GM20431 (cell line): ENCODE results near the gene PSMG4.

Experiments used
- in situ Hi-C: fragments of 300-500 bp; cut with MseI, MboI; formaldehyde crosslinking; loops from one replicate; pipeline ENCODE4 v1.15.0; 2020; ENCODE audit warnings: low sequenced_read_pairs; ENCODE audit not compliant: unreplicated experiment

Gene PSMG4

DNA sequence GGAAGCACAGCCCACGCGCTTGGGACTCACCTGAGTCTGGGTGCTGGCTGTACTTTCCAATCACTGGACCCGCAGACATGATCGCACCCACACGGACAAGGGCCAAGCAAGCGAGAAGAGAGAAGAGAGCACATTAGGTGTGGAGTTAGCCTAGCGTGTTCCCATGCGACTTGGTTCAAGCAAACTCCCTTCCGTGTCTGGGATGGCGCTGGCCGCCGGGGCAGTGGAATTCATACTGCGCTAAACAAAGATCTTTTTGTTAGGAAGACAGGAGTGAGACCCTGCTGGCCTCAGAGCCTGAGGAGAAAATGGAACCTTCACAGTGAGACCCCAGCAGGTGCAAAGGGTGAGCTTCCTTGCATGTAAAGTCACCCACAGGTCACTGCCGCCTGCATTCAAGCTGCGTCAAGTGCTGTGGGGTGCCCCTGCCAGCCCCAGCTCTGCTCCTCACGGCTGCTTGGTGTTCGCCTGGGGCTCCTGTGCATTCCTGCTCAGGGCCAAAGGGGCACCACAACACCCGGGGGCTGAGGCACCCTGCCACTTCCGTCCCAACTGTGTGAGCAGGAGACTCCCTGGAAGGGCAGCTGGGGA, 26.4 kb downstream of the PSMG4 start:
- in situ Hi-C loops: loop anchor here (10.0 to 25.0 kb wide), 3 partner anchors 110 to 702 kb away; no protein-coding TSS in a partner anchor

DNA sequence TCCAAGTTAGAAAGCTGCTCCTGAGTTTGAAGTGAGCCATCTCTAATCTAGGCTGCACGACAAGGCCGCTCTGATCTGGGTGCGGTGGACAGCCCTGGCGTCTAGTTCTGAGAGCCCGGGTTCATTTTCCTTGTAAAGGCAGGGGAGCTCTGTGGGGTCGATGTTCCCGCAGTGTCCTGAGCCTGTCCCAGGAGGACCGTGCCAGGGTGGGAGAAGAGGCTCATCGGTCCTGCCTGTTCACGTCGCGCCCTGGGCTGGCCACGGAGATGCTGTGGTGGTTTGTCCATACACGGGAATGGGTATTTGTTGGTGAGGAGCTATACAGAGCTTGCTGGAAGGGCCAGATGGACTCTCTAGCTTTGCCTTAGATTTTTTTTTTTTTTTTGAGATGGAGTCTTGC, 27.0 kb downstream of the PSMG4 start:
- in situ Hi-C loops: loop anchor here (10.0 to 25.0 kb wide), 3 partner anchors 109 to 702 kb away; no protein-coding TSS in a partner anchor

DNA sequence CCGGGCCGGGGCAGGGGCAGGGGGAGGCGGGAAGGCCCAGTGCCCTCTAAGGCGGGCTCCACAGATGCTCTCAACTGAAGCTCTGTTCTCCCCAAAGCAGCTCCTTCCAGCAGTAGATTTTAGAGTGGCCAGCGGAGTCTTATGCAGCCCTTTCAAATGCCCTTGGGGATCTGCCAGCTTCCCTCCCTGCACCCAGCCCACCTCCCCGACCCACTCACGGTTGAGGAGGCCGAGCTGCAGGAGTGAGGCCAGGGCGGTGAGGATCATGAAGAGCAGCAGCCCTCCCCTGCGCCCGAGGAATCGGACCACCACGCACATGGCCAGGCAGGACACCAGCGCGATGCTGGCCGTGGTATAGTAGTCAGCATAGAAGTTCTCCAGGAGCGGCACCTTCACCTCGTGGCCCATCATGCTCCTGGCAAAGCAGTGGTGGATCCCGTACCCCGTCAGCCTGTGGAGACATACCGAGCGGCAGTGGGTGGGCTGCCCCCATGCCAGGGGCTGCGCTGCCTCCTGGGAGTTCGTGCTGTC, 28.0 kb downstream of the PSMG4 start:
- in situ Hi-C loops: loop anchor here (10.0 to 25.0 kb wide), 3 partner anchors 108 to 701 kb away; no protein-coding TSS in a partner anchor

DNA sequence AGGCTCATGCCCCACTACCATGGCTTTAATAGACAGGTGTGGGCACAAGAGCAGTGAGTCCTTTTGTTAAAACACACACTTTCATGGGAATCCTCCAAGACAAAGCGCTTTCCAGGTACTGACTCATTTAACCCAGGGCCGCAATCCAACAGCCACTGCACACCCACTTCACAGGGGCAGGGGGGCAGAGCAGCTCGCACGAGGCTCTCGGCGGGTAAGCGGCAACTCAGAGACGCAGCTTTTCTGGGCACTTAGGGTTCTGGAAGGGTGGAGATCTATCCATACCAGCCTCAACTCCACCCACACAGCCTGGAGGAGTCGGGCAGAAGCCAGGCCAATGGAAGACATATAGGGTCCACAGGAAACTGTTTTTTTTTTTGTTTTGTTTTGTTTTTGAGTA, 28.6 kb downstream of the PSMG4 start:
- in situ Hi-C loops: loop anchor here (10.0 to 25.0 kb wide), 3 partner anchors 107 to 700 kb away; no protein-coding TSS in a partner anchor

DNA sequence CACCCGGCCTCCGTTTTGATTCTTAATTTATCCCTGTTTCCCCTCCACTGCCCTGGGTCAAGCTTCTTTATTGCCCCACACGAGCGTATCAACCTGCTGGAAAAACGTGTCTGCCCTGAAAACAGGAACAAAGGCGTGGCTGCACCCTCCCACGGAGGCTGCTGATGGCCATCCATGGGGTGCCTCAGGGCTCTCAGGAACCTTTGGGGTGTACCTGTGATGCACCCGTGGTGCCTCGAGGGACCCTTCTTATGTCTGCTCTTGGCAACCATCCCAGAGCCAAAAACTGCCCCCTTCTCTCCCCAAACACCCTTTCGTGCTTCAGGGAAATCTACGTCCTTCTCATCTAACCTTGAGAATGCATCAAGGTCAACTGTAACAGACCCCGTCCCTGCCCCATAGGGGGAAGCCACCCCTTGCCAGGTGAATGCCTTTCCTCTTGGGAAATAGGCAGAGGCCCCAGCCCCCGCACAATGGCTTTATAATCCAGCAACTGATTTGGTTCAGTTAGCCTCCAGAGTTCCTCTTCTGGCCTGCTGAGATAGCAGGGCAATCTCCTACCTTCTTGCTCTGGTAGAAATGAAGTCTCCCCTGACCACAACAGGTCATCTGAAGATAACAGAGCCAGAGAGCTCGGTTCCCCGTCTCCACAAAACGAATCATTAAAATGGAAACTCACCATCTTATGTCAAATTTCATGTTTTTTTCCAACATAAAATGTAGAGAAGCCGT, 29.4 kb downstream of the PSMG4 start:
- in situ Hi-C loops: loop anchor here (10.0 to 25.0 kb wide), 3 partner anchors 107 to 699 kb away; no protein-coding TSS in a partner anchor

DNA sequence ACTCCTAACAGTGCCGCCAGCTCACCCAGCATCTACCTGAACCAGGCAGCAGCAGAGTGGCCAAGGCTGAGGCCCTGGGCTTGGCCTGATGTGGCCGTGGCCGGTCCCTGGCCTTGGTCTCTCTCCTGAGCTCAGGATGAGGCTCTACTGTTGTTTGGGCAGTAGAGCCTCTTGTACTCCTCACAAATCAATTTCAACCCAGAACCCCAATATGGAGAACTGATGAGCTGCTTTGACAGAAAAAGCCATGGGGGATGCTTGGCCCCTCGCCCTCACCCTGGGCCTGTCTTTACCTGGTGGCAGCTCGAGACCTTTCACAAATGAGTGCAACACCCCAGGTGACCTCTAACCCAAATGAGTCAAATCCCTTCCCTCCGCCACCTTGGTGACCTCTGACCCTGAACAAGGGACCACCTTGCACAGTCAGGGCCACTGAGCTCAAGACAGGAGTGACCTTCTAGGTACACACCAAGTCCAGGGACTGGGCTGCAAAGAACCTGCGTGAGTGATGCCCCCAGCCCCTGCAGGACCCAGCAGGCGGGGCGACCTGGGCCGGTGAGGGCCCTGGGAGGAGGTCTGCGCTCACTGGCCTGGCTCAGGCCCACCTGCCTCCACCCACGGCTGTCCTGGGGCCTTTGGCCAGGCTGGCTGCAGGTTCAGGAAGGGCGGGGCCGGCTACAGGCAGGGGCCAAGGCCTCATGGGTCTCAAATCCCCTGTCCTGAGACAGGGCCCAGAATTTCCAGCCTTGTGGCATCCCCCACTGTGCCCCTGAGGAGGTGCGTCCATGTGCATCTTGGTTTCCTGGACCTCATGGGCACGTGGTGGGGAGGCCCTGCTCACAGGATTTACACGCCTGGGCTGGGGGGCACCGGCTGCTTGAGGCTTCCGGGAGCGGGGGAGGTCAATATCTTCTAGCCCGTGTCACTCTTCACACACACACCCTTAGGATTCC, 30.2 kb downstream of the PSMG4 start:
- in situ Hi-C loops: loop anchor here (10.0 to 25.0 kb wide), 3 partner anchors 106 to 698 kb away; no protein-coding TSS in a partner anchor

DNA sequence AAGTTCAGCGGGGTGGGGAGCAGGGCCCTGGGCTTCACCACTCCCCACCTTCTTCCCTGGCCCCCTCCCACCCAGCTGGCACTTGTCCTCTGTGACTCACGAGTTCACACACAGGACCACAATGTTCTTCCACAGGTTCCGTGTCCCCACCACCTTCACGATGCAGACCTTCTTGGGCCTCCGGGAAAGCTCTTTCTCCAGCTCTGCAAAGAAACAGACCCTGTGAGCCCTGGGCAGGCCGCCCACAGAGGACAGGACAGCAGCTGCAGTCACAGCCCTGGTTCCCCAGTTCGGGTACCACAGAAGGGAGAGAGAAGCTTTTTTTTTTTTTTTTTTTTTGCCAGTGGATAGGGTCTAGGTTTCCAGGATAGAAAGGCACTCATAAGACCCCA, 30.9 kb downstream of the PSMG4 start:
- in situ Hi-C loops: loop anchor here (10.0 to 25.0 kb wide), 3 partner anchors 105 to 698 kb away; no protein-coding TSS in a partner anchor

DNA sequence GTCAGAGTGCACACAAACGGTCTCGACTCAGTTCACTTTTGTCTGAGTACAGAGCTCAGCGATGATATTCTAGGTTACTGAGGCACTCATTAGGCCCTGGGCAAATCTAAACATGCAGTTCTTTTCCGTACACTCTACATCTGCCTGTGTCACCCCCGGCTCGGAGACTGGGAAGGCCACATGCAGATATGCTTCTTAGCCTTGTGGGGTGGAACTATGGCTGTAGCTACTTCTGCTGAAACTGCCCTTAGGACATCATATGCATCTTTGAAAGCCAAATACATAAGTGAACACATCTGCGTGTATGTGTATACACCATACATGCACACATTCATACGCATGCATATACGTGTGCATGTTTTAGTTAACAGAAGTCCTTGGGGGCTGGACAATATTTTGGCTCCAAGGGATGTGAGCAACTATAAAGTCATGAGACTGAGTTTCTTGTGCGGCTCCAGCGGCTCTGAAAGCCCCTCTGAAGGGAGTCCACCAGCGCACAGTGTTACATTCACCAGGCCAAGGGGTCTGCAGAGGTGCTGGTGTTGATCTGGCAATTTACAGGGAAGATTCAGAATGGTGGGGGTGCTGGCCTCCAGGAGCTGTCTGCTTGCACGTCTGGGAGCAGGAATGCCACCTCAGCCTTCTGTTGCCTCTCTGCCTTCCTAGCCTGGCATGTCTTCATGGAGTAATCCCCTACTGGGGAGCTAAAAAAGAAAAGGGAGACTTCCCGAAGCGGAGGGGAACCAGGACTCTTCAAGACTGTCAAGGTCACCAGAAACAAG, 31.6 kb downstream of the PSMG4 start:
- in situ Hi-C loops: loop anchor here (25.0 kb wide), 1 partner anchor 697 kb away; no protein-coding TSS in a partner anchor

DNA sequence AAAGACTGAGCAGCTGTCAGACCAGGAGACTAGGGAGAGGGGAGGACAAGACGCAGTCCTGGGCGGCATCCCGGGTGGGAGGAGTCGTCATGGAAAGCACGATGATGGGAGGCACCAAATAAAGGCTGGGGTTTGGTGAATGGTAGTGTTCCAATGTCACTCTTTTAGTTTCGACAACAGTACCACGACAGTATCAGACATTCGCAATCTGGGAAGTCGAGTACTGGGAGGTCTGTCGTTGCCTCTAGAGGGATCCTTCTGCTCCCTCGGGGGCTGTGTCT, 32.1 kb downstream of the PSMG4 start:
- in situ Hi-C loops: loop anchor here (25.0 kb wide), 1 partner anchor 696 kb away; no protein-coding TSS in a partner anchor

DNA sequence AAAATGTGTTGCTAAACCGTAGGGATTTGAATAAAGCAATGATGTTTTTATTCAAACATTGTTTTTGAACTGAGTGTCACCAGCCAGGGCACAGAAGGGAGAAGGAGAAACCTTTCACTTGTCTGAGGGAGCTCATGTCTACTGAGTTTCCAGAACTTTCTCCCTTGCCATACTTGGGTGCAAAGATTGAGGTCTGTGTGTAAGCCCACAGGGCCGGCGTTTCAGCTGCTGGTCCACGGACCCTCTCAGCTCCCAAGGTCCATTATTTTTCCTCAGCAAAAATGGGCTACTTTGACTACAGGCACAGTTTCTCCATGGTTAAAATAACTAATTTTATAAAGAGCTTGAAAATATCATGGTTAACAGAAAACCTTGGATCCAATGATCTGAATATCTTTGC, 32.6 kb downstream of the PSMG4 start:
- in situ Hi-C loops: loop anchor here (25.0 kb wide), 1 partner anchor 696 kb away; no protein-coding TSS in a partner anchor

DNA sequence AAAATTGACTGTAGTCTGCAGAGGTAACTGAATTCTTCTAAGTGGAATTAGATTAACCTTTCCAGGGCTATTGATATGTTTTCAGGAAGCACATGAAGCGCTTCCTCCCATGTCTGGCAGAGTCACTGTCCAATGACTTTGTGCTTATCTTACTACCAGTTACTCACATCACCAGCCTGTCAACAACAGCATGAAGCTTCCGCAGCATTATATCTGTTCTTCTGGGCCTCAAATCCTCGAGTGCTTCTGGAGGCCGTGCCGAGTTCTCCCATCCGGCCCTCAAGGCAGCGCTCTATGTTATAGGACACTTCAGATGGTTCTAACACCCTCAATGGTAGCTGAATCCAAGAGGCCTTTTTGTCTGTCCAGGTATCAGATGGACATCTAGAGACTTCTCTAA, 33.2 kb downstream of the PSMG4 start:
- in situ Hi-C loops: loop anchor here (25.0 kb wide), 1 partner anchor 695 kb away; no protein-coding TSS in a partner anchor

DNA sequence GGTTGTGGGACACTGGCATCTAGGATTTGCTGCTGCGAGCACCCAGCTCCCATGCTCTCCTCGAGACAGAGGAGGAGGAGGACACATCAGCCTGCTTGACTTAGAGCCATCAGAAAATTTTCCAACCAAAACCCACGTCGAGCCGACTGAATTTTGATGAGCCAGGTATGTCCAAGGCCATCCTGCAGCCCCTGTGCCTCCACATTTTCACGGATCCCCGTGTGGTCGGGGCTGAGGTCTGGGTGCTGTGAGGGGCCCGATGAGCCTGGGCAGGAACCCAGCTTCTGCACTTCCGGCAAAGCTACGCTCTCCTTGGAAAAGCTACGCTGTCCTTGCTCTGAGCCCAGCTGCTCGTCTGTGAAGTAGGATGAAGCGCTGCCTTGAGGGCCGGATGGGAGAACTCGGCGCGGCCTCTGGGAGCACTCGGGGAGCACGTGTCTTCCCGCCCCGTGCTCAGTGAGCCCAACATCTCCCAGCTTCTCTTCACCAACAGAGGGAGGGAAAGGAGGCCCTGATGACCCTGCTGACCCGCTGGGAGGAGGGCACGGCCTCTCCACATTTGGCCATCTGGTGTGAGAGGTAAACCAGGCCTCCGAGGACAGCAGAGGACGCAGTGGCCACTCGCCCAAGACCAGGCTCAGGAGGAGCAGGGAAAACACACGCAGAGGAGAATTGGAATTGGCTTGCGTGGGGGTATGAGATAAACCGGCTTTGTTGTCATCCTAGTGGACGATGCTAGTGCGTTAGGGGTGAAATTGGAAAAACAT, 33.9 kb downstream of the PSMG4 start:
- in situ Hi-C loops: loop anchor here (25.0 kb wide), 1 partner anchor 695 kb away; no protein-coding TSS in a partner anchor

DNA sequence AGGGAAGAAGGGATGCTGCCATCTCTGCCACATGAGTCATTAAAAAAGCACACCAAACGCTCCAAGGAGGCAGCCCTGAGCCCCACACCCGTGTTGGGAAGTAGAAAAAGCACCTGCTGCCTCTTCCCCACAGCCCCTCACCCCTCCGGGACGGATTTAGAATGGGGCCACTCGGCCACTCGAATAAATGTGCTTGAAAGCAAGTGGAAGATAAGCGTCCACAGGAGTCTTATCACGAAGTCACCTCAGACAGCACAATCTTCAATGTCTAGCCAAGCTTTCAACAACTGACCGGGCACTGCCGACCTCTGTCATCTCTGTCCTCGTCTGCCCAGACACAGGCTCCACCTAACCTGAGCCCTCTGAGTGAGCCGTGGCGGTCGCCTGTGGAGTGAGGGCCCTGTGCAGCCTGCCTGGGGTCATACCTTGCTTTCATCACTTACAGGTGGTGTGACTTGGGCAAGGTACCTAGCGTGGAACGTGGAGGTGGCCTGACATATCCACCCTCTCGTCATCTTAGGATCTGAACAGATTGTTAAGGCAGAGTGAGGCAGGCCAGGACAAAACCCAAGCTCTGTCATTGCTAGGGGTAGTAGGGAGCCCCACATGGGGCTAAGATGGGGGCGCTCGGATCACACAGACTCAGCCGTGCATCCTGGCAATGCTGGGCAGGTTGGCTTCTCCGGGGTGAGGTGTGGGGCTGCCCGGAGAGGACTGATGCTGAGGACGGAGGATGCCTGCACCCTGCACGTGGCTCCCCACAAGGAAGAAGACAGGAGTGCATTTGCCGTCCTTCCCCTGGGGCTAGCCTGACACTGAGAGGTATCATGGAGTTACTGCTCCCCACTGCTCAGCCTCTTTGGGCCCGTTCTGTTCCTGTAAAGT, 34.8 kb downstream of the PSMG4 start:
- in situ Hi-C loops: loop anchor here (25.0 kb wide), 1 partner anchor 694 kb away; no protein-coding TSS in a partner anchor

DNA sequence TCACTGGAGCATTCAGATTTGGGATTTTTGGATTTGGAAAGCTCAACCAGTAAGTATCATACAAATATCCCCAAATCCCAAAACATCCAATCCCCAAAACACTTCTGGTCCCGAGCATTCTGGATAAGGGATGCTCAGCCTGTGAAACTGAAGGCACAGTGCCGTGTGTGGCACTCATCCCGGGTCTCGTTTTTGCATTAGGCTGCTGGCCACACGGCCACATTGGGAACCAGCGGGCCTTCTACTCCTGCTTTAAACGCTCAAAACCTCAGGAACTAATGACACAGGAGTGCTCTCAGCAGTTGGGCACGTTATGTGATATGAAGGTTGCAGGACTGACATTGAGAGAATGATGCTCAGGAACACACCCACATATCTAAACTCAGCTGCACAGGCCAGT, 35.6 kb downstream of the PSMG4 start:
- in situ Hi-C loops: loop anchor here (25.0 kb wide), 1 partner anchor 693 kb away; no protein-coding TSS in a partner anchor

DNA sequence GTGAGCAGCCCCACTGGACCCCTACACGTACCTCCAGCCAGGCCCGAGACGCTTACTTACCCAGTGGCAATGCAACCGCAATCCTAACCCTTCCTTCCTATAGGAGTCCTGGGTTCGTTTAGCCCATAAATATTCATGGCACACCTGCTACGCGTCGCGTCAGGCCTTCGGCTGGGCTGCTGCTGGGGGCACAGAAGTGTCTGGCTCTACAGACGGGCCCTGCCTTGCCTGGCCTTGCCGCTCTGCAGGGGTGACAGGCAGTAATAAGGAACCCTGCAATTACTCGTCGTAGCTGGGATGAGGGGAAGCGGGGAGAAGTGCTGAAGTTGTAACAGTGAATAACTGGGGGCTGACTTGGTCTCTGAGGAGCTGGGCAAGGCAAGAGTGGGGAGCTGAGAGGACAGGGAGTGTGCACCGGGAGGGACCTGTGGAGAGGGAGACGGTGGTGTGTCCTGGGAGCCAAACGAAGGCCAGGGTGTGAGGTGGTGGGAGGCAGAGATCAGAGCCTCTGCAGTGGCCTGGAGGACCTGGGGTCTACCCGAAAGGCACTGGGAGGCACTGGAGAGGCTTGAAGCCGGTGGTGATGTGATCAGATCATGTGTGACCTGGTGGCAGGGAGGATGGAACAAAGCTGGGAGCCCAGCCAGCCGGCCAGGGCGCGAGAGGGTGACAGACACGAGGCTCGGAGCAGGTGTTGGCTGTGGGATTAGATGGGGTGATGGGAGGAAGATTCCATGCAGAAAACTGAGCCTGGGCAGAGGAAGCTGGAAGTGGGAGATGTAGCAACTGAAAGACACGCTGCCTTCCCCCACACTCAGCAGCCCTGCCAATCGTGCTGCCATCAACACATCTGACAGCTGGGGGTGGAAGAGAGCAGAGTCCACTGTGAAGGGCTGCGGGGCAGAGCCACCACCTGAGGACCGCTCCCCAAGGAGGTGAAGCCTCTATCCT, 36.4 kb downstream of the PSMG4 start:
- in situ Hi-C loops: loop anchor here (25.0 kb wide), 1 partner anchor 692 kb away; no protein-coding TSS in a partner anchor

DNA sequence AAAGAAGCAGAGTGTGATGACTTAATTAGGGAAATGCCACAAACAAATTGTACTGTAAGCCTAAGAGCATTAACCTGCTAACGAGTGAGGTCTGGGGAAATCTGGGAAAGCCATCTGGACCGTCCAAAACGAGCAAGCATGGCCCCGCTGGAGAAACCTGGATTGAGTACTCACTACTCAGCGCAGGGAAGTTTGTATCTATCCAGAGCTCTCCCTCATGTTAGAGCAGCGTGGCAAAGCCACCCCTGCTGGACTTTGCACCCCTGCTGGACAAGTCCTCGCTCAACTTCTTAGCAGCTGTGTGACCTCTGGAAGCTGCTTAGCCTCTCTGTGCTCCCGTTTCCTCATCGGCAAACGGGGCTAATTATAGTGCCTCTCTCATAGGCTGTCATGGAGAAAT, 37.3 kb downstream of the PSMG4 start:
- in situ Hi-C loops: loop anchor here (25.0 kb wide), 1 partner anchor 691 kb away; no protein-coding TSS in a partner anchor
